Transverse colon (tissue), 4 donors: ENCODE measurements around the gene CFAP53. TPM values are rescaled to one million over a fixed set of nuclear protein-coding genes. Genes with fewer than 3 reads are reported as not detected.
"Not testable (repeated sequence)": the region's sequence is repeated elsewhere in the genome, so short reads cannot be mapped to it uniquely, and the experiment has no call there.

ENCODE experiments used
- DNase-seq: peaks from one replicate; pipeline ENCODE4 v3.0.0-alpha.2; 2019
- H3K27ac ChIP-seq, 4 donors: fragments of 200-600 bp; sonication (generic); 2 replicates each; pipeline ENCODE4 v1.5.1; 2016 to 2018; ENCODE audit warnings: inconsistent platforms in 4 of 4
- H3K27me3 ChIP-seq: fragments of 200-600 bp; sonication (generic); 2 replicates; pipeline ENCODE4 v1.5.1; 2017; ENCODE audit warnings: inconsistent platforms
- H3K36me3 ChIP-seq, 4 donors: fragments of 200-600 bp; sonication (generic); 2 replicates each; pipeline ENCODE4 v1.5.1; 2017 to 2019; ENCODE audit warnings: inconsistent platforms in 4 of 4
- H3K4me1 ChIP-seq, 4 donors: fragments of 200-600 bp; sonication (generic); 2 replicates each; pipeline ENCODE4 v1.5.1; 2017 to 2020; ENCODE audit warnings: inconsistent platforms in 4 of 4
- H3K4me3 ChIP-seq, 4 donors: fragments of 200-600 bp; sonication (generic); 1 replicate in 1 of 4; 2 replicates in 3 of 4; pipeline versions ENCODE4 v1.5.1 to v1.6.1; 2017 to 2019; ENCODE audit warnings: inconsistent platforms in 4 of 4
- H3K9me3 ChIP-seq, 2 donors: fragments of 200-600 bp; sonication (generic); 2 replicates each; pipeline ENCODE4 v1.5.1; 2017 to 2019; ENCODE audit warnings: inconsistent platforms in 2 of 2
- CTCF ChIP-seq, 5 experiments: fragments of 200-600 bp in 3 of 5; fragments of 450-650 bp in 2 of 5; sonication (generic) in 3 of 5; IDR thresholded peaks; 1 replicate in 2 of 5; 2 replicates in 3 of 5; pipeline ENCODE4 v1.5.1; 2016 to 2017; ENCODE audit warnings: antibody characterized with exemption in 5 of 5, inconsistent platforms in 3 of 5, mild to moderate bottlenecking in 2 of 5, moderate library complexity in 1 of 5
- EP300 ChIP-seq: sonication (generic); formaldehyde crosslinking; IDR thresholded peaks from one replicate; pipeline ENCODE4 v1.6.1; 2017; ENCODE audit warnings: antibody characterized with exemption, low read depth
- POLR2A ChIP-seq: fragments of 450-650 bp; IDR thresholded peaks from one replicate; pipeline ENCODE4 v1.6.1; 2016; ENCODE audit warnings: antibody characterized with exemption, mild to moderate bottlenecking, moderate library complexity
- POLR2AphosphoS5 ChIP-seq, 3 donors: sonication (generic); formaldehyde crosslinking; IDR thresholded peaks; one replicate each; pipeline ENCODE4 v1.6.1; 2016; ENCODE audit warnings: antibody characterized with exemption in 3 of 3
- WGBS, 2 donors: methylation state at CpG; one replicate each; pipeline ENCODE4 v1.1.5; 2018; ENCODE audit warnings: low coverage in 1 of 2; 5-methylcytosine and 5-hydroxymethylcytosine counted together
- in situ Hi-C, 4 donors: fragments of 200-750 bp; cut with MboI; loops; one replicate each; pipeline versions ENCODE4 v1.15.0 to v1.15.1; 2017; ENCODE audit warnings: low sequenced_read_pairs in 3 of 4, low pct_ligation_motif_present in 1 of 4, low pct_unique_long_range_greater_than_20kb in 1 of 4
- intact Hi-C: fragments of 100-400 bp; cut with DNase I; formaldehyde crosslinking; loops from one replicate; pipeline ENCODE4 v1.15.1; 2023; ENCODE audit warnings: low total_unique reads
- total RNA-seq, 4 donors: library from RNA; depleted of rRNA; stranded (reverse); fragments of >200 nt; gene quantifications; one replicate each; pipeline ENCODE4 v1.1.0, GENCODE V29; 2016

The CFAP53 gene
- total RNA-seq, 4 donors from 2014 or later = 0.27 to 4.2 (median 0.48) TPM; not detected in 1

- no peaks in the 10 kb centered on the region for H3K36me3 ChIP-seq
- in situ Hi-C loops (no loop called here), intact Hi-C loops (no loop called here)
- H3K4me1 ChIP-seq = no peaks in the 10 kb centered on the region
- H3K4me3 ChIP-seq = no peak overlapping the region
- peaks cover 0 to 6% of the 10 kb centered on the region in 2 donors for H3K9me3 ChIP-seq
- TF ChIP-seq POLR2AphosphoS5 (IDR thresholded peaks at IDR 0.05) = no peak
- TF ChIP-seq EP300 = no peak
- no peak for TF ChIP-seq POLR2A
- no peak overlapping the region for H3K27ac ChIP-seq
- H3K27me3 ChIP-seq = no peaks in the 10 kb centered on the region
- 83 to 100% methylated on average over 1 to 3 of the region's 3 CpGs for WGBS, 2 donors
- DNase-seq = no peak
Observed at GRCh38 chr18:50240080-50240563, 26.2 kb downstream of the CFAP53 start.

GRCh38 chr18:50232419-50232818 is 33.9 kb downstream of the CFAP53 start:
- H3K36me3 ChIP-seq = no peaks in the 10 kb centered on the region
- no peak overlapping the region for H3K27ac ChIP-seq
- no peaks in the 10 kb centered on the region for H3K4me1 ChIP-seq
- no peaks in the 10 kb centered on the region for H3K9me3 ChIP-seq
- H3K4me3 ChIP-seq = no peak overlapping the region
- TF ChIP-seq POLR2AphosphoS5 (IDR thresholded peaks at IDR 0.05) = no peak
- TF ChIP-seq CTCF (IDR thresholded peaks at IDR 0.05) = no peak
- TF ChIP-seq POLR2A = no peak
- TF ChIP-seq EP300 = no peak
- in situ Hi-C loops = no loop called here
- H3K27me3 ChIP-seq = no peaks in the 10 kb centered on the region
- no peak for DNase-seq
- intact Hi-C loops = no loop called here
- 40 to 85% methylated on average over 1 to 2 of the region's 2 CpGs for WGBS, 2 donors

DNA sequence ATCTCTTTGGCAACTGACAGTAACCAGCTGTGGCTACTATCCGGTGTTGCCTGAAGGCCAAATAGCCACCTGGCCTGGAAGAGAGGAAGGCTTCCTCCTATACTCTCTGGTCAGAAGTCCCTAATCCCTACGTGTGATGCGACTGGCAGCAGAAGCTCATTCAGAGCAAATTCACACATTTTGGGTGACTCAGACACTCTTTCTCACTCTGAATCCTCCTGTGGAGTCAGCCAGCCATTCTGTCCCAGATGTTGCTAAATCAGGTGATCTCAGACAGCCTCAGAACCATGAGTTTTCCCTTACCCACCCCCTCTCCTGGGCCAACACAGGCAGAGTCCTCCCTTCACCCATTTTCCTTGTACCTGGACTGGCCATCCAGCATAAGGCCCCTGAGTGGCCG is 34.7 kb downstream of the CFAP53 start:
- intact Hi-C loops (no loop called here), in situ Hi-C loops (no loop called here)
- Histone ChIP-seq H3K4me3 (no peak overlapping the region), H3K9me3 (no peaks in the 10 kb centered on the region), H3K36me3 (no peaks in the 10 kb centered on the region), H3K27ac (no peak overlapping the region), H3K27me3 (no peaks in the 10 kb centered on the region), H3K4me1 (no peaks in the 10 kb centered on the region)
- WGBS, 2 donors = 74% methylated on average over 4 of the region's 4 CpGs; no CpG with 5 or more reads in 1 of the 2 donors
- no peak for DNase-seq
- TF ChIP-seq CTCF (IDR thresholded peaks at IDR 0.05) (no peak), POLR2A (no peak), EP300 (no peak), POLR2AphosphoS5 (IDR thresholded peaks at IDR 0.05) (no peak)

- H3K27me3 ChIP-seq = not testable (repeated sequence)
Observed at GRCh38 chr18:50220249-50220648, 46.0 kb downstream of the CFAP53 start.

DNA sequence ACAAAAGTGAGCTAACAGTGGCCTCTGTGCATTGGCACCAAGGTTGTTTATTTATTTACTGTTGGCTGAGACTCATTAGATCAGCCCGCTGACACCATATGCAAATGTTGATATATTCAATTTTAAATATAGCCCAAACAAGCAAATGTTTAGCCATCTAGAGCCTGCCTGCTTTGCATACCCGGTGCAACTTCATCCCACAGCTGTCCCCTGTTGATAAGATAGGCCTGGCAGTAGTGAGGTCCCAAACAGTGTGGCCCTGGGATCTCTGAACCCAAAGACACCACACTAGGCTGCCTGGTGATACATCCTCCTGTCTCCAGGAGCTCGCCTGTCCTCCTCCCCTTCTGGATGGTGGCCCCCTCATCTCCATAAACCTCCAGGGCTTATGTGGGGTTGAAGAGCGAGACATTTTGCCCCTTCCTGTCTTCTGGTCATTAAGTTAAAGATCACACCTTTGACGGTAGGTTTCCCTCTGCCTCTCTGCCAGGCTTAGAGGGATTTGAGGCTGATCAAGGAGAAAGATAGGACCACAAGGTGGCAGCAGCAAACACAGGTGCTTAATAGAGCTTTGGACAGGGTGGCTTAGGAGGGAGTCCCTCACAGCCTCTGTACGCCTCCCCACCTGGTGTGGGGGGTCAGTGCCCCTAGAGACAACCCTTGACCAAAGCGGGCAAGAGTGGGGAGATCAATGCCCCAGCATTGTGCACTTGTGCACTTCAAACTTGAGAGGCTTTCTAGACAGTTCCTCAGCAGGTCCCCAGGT is 47.7 kb downstream of the CFAP53 start:
- 41 to 75% methylated on average over 1 to 7 of the region's 7 CpGs for WGBS, 2 donors
- TF ChIP-seq CTCF (IDR thresholded peaks at IDR 0.05) (peak; percentile 29 to 50 (median 43)), EP300 (no peak), POLR2A (no peak)
- no peak overlapping the region for H3K4me3 ChIP-seq
- H3K27me3 ChIP-seq = peaks cover 6% of the 10 kb centered on the region
- peaks cover 0 to 10% of the 10 kb centered on the region in 2 donors for H3K9me3 ChIP-seq
- intact Hi-C loops = loop anchor here (1.0 kb wide), 1 partner anchor 33 kb away; no protein-coding TSS in a partner anchor
- H3K27ac ChIP-seq = no peak overlapping the region
- no peaks in the 10 kb centered on the region for H3K36me3 ChIP-seq
- no peaks in the 10 kb centered on the region for H3K4me1 ChIP-seq
- in situ Hi-C loops = loop anchor here (5.0 to 25.0 kb wide), 4 partner anchors 136 to 206 kb away; no protein-coding TSS in a partner anchor
- DNase-seq = peak; percentile 56

More at GRCh38 chr18:50220249-50220648, 46.0 kb downstream of the CFAP53 start:
- H3K36me3 ChIP-seq, H3K4me3 ChIP-seq, intact Hi-C loops, DNase-seq, H3K4me1 ChIP-seq, H3K27ac ChIP-seq: not testable (repeated sequence)
- peaks cover 0 to 10% of the 10 kb centered on the region in 2 donors for H3K9me3 ChIP-seq
- 70 to 85% methylated on average over 4 of the region's 4 CpGs for WGBS, 2 donors
- in situ Hi-C loops = loop anchor here in 2 of 4 donors (25.0 kb wide), 2 partner anchors 142 to 208 kb away; no protein-coding TSS in a partner anchor
